NCI-H1436 (cell line): Measurements from ENCODE around the gene TRAPPC11.

Experiments
- DNase-seq: peaks from one replicate; lab custom pipeline; 2025; lab: John Stamatoyannopoulos, UW

The TRAPPC11 gene

DNA sequence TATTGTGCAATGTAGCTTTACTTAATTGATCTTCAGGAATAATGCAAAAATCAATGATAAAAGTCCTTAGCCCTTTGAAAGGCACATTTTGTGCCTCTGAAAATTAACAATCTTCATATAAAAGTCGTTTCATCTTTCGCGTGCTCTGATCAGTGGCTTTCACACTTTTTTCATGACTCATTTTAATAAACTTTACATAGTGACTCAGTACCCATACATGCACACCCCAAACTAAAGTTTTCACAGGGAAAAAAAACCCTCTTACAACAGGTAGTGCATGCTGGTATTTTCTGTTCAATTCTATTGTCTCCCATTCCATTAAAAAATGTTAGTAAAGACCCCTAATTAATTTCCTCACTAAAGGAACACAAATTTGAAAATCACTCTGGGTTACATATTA, 21.6 kb upstream of the TRAPPC11 start:
- DNase-seq = no peak

DNA sequence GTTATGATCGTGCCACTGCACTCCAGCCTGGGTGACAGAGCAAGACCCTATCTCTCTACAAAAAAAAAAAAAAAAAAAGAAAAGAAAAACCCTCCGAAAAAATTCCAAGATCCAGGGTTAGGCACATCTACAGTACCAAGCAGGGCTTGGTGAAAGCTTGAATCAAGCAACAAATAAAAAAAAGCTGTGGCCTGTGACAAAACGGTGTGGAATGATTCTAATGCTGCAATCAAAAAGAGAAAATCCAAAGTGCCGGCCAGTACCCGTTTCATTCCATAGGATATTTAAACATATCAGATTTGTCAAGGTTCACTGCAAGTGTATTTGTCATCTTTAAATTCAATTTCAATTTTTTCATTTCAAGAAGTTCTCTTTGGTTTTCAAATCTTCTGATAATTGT, 20.7 kb upstream of the TRAPPC11 start:
- no peak for DNase-seq

DNA sequence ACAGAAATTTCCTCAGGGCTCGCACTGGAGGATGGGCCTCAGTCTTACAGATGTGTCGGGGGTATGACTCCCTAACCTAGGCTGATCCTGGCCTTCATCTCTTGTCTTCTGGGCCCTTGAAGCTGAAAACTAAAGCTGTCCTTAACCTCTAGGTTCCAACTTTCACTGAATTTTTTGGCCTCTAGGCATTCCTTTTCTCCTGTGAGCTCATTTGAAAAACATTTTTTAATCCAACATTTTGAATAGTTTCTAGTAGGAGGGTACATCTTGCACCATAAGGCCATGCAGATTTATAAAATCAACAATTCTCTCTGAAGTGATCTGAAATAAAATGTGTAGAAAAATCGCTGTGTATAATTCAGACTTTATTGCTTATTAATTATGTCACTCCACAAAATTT, 19.8 kb upstream of the TRAPPC11 start:
- DNase-seq = no peak

DNA sequence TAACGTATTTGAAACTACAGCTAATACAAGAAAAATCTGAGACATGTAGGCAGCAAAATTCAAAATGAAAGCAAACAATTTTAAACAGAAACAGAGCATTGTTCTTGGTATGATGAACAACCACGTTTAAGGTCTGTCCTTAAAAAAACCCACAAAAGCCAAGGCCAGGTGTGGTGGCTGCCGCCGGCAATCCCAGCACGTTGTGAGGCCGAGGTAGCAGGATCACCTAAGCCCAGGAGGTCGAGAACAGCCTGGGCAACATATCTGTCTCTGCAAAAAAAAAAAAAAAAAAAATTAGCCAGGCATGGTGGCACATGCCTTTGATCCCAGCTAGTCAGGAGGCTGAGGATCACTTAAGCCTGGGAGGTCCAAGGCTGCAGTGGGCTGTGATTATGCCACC, 13.8 kb upstream of the TRAPPC11 start:
- DNase-seq = no peak

DNA sequence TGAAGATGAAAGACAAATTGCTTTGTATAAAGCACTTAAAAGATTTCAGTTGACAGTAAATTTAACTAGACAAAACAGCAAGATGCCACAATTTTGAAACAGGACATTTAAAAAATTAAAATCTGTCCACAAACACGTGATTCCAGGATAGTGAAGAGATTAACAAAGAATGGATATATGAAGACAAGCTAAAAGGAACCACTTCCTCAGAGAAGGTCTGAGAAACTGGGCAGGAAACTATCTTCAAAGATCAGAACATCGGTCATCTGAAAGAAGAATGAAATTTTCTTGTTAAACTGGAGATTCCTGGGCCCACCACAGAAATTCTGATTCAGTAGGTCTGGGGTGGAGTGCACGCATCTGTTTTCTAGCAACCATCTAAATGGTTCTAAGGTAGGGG, 1.5 kb upstream of the TRAPPC11 start:
- DNase-seq = no peak

DNA sequence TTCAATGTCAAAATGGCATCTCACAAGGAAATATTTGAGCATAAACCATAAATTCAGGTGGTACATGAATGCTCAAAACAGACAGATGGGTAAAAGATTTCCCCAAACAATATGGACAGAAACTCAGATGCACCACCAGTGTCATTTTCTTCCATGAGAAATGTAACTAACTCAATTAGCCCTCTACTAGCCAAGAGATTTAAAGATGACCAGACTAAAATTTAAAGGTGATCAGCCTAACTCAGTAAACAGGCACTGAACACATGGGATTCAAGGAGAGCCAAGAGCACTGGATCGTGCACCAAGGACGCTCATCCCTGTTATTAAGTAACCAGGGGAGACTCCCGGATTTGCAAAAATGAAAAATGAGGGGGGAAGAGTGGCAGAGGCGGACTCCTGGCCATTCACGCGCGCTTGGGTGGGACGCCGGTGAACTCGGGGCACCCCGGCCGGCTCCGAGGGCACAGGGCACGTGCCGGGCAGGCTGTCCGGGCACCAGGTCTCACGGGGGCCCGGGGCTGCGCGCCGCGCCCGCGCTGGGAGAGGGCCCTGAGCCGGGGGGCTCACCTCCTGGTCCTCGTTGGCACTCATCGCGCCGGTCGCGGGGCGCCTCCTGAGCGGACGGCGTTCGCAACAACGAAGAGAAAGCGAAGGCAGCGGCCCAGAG, 598 bp upstream of the TRAPPC11 start:
- DNase-seq = no peak

DNA sequence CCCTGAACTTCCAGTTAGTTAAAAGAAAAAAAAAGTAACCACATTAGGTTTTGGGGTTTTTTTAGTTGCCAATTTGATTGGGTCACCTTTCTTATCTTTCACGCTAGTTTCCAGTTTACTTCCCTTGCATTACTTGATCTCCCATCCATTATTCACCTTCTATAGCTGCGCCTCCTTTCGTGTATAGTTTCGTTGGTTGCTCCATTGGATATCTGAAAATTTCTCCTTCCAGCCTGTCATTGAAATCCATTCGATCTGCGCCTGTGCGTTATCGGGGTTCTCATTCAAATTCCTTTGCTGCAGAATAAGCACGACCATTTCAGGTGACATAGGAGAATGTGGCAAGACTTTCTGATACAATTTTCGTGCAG, 764 bp downstream of the TRAPPC11 start:
- no peak for DNase-seq

DNA sequence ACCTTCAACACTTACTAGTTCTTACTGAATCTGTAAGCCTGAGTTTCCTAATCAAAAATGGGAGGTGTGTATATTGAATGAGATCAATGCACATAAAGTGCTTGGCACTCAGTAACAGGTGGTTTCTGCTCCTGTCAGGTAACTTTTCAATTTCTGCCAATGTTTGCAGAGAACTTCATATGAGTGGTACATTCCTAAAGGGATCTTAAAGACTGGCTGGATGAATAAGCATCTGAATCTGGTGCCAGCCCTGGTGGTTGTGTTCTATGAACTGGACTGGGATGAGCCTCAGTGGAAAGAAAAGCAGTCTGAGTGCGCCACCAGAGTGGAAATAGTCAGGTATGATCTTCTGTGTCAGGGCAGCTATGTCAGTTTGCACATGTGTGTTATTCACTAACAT, 7.0 kb downstream of the TRAPPC11 start:
- no peak for DNase-seq

DNA sequence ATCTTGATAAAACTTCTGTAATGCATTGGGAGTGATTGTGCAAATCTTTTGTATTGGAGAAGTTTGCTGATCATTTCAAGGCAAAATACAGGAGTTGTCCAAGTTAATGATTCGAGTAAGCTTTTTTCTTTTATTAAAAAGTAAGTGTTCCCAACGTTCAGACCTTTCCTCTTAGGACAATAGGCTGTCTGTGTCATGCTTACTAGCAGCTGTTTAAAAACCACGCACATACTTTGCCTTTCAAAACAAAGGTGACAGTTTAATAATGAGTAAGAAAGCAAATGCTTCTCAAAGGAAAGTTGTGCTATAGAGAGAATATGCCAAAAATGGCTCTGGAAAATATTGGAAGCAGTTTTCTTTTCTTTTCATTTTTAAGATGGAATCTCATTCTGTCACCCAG, 11.2 kb downstream of the TRAPPC11 start:
- DNase-seq = no peak

DNA sequence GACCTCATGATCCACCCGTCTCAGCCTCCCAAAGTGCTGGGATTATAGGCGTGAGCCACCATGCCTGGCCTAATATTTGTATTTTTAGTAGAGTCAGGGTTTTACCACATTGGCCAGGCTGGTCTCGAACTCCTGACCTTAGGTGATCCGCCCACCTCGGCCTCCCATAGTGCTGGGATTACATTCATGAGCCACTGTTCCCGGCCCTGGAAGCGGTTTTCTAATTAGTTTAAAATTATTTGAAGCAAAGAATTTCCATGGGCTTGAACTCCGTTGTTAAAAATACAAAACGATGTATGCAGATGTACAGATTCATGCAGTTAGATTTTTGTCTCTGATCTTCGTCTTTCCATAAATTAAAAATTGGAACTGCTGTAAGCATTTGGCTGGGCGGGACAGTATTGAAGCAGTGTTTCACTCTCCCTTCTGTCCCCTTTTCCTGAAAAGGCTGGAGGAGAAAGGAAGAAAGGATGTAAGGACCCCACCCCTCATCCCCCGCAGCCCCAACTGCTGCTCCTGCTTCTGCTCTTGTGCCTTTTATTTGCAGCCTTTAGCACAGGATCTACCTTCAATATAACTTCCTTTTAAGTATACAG, 12.0 kb downstream of the TRAPPC11 start:
- DNase-seq = no peak

DNA sequence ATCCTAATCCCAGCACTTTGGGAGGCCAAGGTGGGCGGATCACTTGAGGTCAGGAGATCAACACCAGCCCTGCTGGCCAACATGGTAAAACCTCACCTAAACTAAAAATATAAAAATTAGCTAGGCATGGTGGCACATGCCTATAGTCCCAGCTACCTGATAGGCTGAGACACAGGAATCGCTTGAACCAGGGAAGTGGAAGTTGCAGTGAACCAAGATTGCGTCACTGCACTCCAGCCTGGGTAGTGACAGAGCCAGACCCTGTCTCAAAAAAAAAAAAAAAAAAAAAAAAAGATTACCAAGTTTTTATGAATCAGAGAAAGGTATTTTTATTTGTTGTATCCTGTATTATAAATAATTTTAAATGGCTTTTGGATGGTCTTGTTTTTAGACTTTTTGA, 15.1 kb downstream of the TRAPPC11 start:
- no peak for DNase-seq

DNA sequence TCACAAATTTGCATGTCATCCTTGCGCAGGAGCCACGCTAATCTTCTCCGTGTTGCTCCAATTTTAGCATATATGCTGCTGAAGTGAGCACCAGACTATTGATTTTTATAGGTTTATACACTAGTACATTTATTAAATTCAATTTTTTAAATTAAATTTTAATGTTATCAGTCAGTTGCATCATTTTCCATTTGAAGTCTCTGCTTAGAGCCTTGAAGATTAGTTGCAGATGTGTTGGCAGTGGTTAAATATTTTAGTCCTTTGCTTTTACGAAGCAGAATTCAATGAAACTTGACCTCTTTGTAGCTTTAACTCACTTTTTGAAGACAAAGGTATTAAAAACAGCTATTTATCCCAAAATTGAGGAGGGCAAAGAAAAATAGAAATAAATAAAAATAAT, 16.5 kb downstream of the TRAPPC11 start:
- DNase-seq = no peak

DNA sequence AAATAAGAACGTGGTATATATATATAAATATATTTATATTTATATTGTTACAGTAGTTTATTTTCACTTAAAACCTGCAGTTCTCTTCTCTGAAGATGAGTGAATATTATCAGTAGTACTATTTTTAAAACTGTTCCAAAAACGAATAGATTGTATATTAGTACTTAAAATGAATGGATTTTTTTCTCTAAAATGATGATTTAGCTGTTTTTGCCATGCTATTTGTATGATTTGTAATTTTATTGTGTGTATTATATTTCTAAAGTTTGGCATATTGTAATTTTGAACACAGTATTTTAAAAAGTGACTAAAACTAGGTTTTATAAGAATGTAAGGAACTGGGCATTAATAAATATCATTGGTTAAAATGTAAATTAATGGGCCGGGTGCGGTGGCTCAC, 22.0 kb downstream of the TRAPPC11 start:
- no peak for DNase-seq

DNA sequence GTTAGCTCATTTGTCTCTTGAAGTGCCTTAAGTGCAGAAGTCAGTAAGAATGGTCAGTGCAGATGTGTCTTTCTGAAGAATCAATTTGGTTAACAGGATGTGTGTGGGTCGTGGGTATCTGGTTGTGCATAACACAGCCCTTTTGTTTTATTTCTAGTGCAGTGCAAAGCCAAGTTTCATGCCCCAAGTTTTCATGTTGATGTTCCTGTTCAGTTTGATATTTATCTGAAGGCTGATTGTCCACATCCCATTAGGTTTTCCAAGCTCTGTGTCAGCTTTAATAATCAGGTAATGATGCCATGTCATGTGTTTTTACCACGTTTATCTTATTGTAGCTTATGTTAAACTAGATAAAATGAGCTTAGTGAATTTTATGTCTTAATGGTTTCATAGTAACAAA, 27.4 kb downstream of the TRAPPC11 start:
- DNase-seq = no peak

DNA sequence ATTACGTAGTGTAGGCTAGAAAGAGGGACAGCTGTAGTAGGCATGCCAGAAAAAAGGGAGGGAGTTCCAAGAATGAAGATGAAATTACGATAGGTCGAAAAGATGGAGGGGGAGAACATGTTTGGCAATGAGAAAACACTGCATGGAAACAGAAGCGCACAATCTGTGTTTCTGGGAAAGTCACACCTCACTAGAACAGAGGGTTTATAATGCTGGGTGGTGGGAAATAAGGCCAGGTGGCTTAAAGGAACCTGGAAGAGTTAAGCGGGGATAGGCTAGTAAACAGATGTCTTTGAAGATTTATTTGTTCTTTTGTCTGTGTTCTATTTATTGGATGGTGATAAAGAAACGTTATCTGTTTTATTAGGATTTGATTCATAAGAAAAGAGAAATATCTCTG, 29.1 kb downstream of the TRAPPC11 start:
- DNase-seq = no peak

DNA sequence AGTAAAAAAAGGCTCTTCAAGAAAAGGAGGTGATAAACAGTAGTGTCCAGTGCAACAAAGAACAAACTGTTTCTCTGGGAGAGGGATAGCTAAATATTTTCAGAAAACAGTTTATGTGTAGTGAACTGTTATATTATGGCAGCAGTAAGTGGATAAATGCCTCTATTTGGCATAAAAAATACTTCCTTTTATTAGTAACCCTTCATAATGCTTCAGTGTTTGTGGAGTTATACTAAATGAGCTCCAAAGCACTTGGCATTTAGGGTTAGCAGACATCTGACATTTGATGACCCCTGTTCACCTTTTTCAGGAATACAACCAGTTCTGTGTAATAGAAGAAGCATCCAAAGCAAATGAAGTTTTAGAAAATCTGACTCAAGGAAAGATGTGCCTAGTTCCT, 31.9 kb downstream of the TRAPPC11 start:
- DNase-seq = no peak

DNA sequence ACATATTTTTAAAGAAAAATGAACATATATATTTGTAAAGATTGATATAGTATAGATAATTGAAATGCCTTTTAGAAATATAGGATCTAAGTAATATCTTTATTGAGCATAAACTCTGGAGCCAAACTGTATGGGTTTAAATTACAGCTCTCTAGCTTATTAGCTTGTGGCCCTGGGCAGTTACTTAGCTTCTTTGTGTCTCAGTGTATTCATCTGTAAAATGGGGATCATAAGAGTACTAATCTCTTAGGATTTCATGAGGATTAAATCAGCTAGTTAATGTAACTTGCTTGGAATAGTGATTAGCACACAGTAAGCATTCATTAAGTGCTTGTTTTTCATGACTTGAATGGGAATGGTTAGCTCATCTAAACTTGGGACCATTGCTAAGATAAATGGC, 32.8 kb downstream of the TRAPPC11 start:
- DNase-seq = no peak

DNA sequence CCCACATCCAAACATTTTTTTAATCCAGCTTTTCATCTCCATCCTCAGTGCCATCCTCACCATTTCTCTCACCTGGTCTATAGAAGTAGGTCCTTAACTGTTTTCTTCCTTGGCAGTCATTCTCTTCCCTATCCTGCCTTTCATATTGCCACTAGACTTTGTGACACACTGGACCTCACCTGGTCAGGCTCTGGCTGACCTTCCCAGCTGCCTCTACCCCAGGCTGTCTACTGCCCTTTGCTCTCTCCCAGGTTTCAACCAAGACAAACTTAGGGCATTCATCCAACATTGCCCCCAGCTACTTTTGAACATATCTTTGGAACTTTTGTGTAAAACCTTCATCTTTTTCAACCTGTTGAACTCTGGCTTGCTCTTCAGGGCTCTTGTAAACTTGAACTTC, 39.8 kb downstream of the TRAPPC11 start:
- DNase-seq = no peak

DNA sequence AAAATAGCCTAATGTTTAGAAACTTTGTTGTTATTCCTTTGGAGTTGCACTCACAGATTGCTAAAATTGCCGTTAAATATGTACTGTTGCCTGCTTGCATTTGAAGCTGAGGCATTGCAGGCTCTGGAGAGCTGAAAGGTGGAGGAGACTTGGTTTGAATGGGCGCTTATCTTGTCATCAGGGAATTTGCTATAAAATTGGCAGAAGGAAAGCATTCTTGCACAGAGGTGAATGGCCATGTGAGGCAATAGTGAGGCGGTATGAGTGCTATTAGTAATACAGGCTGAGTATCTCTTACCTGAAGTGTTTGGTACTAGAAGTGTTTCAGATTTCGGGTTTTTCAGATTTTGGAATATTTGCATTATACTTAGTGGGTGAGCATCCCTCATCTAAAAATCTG, 41.3 kb downstream of the TRAPPC11 start:
- no peak for DNase-seq

DNA sequence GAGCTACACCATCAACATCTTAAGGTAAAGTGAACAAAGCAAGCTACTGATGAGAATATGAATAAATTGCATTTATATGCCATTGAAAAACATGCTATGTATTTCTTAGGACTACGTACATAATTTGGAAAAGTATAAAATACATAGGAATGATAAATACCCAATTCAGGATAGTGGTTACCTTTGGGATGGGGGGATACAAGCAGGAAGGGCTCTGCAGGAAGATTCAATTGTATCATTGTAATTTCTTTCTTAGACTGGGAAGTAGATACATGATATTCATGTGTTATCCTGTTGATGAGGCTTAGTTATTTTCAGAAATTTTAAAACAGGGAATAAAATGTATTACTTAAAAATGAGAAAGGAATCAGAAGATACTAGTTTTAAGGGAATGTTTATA, 43.4 kb downstream of the TRAPPC11 start:
- no peak for DNase-seq

DNA sequence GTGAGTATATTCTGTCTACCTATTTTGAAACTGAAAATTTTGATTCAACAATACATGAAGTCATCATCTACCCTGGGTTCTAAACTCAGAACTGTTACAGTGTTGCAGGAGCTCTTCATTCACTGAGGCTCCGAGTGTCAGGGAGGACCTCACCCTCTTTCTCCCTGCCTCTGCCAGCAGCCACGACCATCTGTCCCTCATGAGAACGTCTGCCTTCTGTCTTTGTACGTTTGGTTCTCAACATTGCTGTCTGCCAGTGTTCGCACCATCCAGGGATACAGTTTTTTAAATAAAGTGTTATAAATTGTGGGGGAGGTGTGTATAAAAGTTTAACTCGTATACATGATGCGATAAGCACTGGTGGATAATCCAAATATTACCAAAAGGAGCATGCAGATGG, 55.5 kb downstream of the TRAPPC11 start:
- no peak for DNase-seq

DNA sequence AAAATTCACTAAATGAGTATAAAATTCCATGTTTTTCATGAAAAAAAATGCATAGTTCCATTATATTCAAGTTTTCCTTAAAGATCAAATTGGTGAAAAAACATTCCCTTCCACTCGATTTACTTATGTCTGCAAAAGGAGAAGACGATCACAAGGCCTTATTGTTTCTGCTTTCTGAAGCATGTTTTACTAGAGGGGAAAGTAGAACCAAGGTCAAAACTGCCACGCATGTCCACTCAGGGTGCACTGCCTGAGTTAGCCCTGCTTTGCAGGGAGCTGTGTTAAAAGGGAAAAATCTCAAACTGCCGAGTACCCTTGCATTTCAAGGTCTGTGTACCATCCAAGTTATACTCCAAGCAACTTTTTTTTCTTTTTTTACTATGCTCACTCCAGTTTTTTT, 57.2 kb downstream of the TRAPPC11 start:
- no peak for DNase-seq

DNA sequence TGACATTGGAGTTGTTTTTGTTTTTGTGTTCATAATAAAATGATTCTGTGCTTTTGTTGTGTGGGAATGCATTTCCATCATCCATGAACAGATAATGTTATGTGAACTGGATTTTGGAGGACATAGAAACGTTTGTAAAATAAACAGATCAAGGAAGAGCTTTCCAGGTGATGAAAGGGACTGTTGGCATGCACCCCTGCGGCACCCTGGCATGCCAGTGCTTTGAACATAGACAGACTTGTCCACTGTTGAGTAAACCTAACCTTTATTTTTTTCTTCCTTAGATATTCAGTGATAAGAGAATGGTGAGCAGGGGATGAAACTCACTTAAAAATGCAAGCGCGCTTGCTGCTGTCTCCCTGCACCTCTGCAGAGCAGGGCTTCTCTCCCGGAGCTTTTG, 59.8 kb downstream of the TRAPPC11 start:
- DNase-seq = no peak
